Activated CD4-positive, alpha-beta T cell treated with anti-CD3 and anti-CD28 coated beads for 4 hours (primary cell): Measurements from ENCODE around the gene TOP3B.
A peak's percentile ranks its signal among the peaks of the same experiment; 100 is the strongest.
"Not testable (repeated sequence)": the region's sequence is repeated elsewhere in the genome, so short reads cannot be mapped to it uniquely, and the experiment has no call there.

Experiments used
- DNase-seq, 2 donors: peaks; one replicate each; pipeline ENCODE4 v3.0.0-alpha.2; 2020

The TOP3B gene

GRCh38 chr22:21942407-21943343 is 39.9 kb downstream of the TOP3B start:
- DNase-seq: peak in 1 of 2 donors; percentile 6

DNA sequence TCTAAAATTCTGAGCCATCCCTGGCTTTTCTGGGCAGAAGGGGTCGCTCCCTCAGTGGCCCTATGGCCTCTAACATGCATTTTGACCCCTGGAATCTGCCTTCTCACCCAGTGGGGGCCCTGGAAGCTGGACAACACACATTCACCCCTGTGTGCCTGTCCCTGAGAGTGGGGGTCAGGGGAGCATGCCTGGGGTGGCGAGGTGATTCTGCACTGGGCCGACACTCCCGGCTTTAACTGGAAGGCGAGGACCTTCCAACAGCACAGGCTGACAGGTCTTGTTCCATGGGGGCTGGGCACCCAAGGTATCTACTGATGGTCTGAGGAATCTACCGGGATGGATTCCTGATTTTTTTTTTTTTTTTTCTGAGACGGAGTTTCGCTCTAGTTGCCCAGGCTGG is 40.7 kb downstream of the TOP3B start:
- DNase-seq: no peak

DNA sequence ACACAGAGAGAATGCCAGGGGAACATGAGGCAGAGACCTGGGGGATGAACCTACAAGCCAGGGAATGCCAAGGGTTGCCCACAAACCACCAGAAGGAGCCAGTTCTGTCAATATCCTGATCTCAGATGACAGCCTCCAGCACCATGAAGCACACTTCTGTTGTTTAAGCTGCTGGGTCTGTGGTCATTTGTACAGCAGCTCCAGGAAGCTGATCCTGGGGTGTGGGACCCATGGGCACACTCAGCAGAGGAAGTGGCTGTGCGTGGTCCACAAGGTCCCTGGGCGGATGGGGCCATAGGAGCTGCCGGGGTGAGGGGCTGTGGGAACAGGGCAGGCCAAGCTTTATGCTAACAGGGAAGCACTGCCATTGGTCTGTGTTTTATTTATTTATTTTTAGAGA is 42.1 kb downstream of the TOP3B start:
- DNase-seq: no peak

DNA sequence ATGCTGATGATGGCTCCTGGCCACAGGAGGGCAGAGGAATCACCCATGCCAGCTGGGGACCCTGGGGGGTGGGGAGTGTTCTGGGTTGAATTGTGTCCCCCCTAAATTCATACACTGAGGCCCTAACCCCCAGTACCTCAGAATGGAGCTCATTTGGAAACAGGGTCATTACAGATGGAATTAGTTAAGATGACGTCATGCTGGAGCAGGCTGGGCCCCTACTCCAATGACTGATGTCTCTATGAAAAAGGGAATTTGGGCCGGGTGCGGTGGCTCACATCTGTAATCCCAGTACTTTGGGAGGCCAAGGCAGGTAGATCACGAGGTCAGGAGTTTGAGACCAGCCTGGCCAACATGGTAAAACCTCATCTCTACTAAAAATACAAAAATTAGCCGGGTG is 42.7 kb downstream of the TOP3B start:
- not testable (repeated sequence) for DNase-seq

GRCh38 chr22:21939461-21939913 is 43.1 kb downstream of the TOP3B start:
- no peak for DNase-seq

DNA sequence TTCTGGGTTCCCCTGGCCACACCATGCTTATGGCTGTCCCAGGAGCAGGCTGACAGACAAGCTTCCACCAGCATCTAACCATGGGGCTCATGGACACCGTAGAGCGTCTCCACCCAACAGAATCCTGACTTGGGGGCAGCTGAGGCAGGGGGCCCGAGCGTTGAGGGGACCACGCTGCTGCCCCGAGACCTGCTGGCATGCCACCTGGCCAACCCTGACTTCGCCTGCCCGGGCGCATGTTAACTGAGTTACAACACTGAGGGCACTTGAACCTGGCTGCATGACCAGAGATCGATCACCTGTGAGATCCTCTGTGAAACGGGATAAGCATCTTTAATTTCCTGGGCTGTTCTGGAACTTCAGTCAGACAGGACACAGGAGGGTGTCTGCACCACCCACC is 43.7 kb downstream of the TOP3B start:
- no peak for DNase-seq

- peak; percentile 81 to 90 for DNase-seq
Observed at GRCh38 chr22:21938071-21938822, 44.3 kb downstream of the TOP3B start.

- DNase-seq: no peak
Observed at GRCh38 chr22:21937821-21938070, 44.8 kb downstream of the TOP3B start.

DNA sequence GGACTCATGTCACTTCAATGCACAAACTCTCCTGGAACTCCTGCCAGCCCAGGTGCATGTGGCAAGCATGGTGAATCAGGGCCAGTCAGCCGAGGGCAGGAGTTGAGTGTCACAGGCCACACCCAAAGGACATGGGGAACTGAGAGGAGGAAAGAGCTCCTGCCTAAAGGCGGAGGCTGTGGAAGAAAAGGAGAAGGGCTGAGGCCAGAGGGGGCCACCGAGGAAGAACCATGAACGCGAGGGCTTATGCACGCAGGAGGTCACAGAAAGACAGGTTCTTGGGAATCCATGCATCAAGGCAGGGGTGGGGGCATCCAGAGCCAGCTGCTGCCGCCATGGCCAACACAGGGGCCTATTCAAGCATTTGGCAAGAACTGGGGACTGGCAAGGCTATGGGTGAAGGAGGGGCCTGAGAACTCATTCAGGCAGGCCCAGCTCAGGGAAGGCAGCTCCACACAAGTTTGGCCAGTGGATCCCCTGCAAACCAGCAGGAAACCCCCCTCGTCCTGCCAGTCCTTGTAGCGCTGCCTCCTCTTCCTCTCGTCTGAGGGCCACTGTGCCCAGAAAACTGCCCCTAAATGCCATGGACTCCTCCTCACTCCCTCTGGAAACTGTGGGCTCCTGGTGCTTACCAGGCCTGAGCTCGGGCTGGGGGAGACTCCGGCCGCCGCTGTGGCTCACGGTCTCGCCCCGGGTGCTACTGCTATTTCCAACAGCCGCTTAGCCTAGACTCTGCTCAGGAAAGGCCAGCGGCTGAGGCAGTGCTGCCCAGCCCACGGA is 45.4 kb downstream of the TOP3B start:
- no peak for DNase-seq

DNA sequence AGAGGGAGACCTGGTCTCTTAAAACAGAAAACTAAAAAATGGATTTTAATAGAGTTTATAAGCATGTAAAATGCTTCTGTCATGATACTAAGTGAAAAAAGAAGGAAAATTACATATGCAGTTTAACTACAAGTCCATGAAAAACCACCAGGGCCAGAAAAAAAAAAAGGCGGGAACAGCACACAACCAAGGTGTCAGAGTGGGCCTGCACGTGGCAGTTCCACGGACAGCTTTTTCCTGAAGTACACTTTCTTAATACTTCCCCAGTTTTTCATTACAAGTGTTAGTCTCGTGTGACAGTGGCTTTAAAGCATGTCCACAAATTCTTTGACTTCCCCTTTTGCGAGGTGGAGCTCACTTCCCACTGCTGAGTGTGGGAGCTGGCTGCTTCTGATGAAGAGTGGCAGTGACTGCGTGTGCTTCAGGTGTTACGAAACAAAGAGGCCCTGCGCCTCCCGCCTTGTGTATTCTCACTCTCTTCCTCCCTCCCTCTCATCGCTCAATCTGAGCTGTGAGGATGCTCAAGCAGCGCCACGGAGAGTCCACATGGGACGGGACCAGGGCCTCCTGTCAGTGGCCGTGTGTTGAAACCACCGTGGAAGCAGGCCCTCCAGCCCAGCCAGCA is 46.3 kb downstream of the TOP3B start:
- DNase-seq: no peak

- DNase-seq: no peak
Observed at GRCh38 chr22:21933910-21934309, 48.7 kb downstream of the TOP3B start.

DNA sequence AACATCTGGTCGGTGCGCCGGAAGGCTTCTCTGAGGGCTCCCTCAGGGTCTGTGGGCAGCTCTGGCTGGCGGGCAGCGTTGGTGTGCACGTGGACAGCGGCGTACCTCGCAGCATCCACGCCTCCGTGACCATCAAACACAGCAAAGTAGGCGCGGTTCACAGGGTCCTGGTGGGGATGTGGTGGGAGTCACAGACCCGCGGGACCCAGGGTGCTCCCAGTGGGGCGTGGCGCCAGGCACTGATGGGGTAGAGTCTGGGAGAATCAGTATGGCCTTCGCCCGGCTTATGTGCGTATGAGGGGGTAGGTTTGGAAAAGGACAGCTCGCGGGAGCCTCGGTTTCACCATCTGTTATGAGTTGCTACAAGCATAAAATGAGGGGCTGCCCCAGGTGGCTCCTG is 49.2 kb downstream of the TOP3B start:
- no peak for DNase-seq

- DNase-seq: no peak
Observed at GRCh38 chr22:21932347-21932746, 50.2 kb downstream of the TOP3B start.

GRCh38 chr22:21931056-21931455 is 51.5 kb downstream of the TOP3B start:
- DNase-seq: no peak

DNA sequence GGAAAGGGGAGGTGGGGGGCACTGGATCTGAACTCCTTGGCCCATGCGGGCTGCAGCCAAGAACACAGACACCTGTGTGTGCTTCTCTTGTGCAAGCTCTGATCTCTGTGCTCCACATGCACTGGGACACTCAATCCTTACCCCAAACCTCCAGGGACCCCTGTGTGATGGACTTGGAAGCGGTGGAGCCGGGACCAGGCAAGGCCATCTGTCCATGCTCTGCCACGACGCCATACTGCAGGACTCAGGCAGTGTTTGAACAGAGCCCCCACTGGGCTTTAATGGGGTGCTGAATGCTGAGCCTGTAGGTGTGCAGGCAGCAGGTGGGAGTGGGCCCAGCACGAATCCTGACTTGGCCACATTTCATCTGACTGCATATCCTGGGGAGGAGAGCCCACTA is 53.3 kb downstream of the TOP3B start:
- DNase-seq: no peak

GRCh38 chr22:21928048-21928447 is 54.5 kb downstream of the TOP3B start:
- DNase-seq: no peak

GRCh38 chr22:21927174-21927823 is 55.3 kb downstream of the TOP3B start:
- no peak for DNase-seq

DNA sequence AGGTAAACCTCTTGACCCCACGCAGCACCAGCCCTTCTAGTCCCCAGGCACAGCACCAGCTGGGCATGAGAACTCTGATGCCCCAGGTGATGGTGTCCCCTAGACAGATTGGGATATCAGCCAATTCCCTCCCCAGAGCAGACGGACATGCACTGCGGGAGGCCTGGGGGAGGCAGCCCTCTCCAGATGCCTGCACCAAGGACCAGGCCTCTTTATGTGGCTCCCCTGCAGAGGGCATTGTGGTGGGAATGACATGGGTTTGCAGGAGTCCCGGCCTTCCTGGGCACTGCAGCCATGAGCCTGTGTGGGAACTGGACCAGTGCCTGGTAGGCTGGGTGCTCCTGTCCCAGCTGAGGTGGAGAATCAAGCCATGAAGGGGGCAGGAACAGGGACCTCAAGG is 55.9 kb downstream of the TOP3B start:
- no peak for DNase-seq

GRCh38 chr22:21923163-21923561 is 59.4 kb downstream of the TOP3B start:
- DNase-seq: no peak

DNA sequence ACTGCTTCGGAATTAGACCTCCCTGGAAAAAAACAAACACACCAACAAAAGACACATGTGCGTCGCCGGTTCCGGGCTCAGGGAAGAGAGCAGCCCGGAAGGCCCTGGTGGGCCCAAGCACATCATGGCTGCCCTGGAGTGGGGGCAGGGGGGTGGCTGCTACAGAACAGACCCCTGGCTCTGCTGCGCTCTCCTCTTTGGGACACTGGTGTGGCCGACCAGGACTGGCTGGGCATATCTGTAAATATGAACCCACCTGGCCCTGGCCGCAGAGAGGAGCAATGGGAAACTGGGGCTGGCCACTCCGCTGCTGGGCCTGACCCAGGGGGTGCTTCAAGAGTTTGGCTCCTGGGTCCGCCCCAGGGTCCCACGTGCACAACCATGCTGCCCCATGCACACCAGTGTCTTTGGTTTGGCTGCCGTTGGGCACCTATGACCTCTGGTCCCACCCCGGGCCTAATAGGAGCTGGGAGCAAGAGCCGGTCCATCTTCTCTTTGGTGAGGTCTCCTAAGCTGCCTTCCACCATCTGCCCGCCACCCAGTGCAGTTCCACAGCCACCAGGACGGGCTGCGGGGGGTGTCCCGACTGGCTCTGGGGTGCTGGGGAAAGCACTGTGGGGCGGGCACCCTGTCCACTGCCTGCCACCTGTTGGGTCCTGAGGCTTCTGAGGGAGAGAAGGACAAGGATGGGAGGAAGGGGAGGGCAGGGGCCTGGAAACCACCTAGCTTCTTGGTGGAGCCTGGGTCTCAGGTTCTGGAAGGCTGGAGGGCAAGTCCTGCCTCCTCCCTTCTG is 60.0 kb downstream of the TOP3B start:
- no peak for DNase-seq

GRCh38 chr22:21921729-21922128 is 60.9 kb downstream of the TOP3B start:
- no peak for DNase-seq
